Measurements from ENCODE around the gene MMADHC.

- TF ChIP-seq CEBPB (IDR thresholded peaks at IDR 0.05) (no peak), MAX (IDR thresholded peaks at IDR 0.05) (no peak), EP300 (IDR thresholded peaks at IDR 0.05; ENCODE audit: borderline replicate concordance) (no peak), YY1 (IDR thresholded peaks at IDR 0.05; ENCODE audit: low read depth) (no peak), NFIC (IDR thresholded peaks at IDR 0.05) (peak; percentile 64), RAD21 (IDR thresholded peaks at IDR 0.05; ENCODE audit: low read depth) (no peak), TAF1 (IDR thresholded peaks at IDR 0.05; ENCODE audit: low read depth) (no peak), TEAD4 (IDR thresholded peaks at IDR 0.05) (peak; percentile 65; the same call in 1 of the 2 replicates), CREB1 (IDR thresholded peaks at IDR 0.05; ENCODE audit: low read depth) (no peak), EGR1 (IDR thresholded peaks at IDR 0.05) (no peak), USF1 (IDR thresholded peaks at IDR 0.05) (no peak), TCF12 (IDR thresholded peaks at IDR 0.05; ENCODE audit: low read depth) (no peak)
- TF ChIP-seq, protein P1, sequence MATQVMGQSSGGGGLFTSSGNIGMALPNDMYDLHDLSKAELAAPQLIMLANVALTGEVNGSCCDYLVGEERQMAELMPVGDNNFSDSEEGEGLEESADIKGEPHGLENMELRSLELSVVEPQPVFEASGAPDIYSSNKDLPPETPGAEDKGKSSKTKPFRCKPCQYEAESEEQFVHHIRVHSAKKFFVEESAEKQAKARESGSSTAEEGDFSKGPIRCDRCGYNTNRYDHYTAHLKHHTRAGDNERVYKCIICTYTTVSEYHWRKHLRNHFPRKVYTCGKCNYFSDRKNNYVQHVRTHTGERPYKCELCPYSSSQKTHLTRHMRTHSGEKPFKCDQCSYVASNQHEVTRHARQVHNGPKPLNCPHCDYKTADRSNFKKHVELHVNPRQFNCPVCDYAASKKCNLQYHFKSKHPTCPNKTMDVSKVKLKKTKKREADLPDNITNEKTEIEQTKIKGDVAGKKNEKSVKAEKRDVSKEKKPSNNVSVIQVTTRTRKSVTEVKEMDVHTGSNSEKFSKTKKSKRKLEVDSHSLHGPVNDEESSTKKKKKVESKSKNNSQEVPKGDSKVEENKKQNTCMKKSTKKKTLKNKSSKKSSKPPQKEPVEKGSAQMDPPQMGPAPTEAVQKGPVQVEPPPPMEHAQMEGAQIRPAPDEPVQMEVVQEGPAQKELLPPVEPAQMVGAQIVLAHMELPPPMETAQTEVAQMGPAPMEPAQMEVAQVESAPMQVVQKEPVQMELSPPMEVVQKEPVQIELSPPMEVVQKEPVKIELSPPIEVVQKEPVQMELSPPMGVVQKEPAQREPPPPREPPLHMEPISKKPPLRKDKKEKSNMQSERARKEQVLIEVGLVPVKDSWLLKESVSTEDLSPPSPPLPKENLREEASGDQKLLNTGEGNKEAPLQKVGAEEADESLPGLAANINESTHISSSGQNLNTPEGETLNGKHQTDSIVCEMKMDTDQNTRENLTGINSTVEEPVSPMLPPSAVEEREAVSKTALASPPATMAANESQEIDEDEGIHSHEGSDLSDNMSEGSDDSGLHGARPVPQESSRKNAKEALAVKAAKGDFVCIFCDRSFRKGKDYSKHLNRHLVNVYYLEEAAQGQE (IDR thresholded peaks at IDR 0.05; ENCODE audit: low read depth) = no peak
Observed at GRCh38 chr2:149538138-149538833, 49.3 kb downstream of the MMADHC start.

All from Ishikawa (cell line).